ENCODE data around the gene JSRP1. TPM values are rescaled to one million over a fixed set of nuclear protein-coding genes. Genes with fewer than 3 reads are reported as not detected.

JSRP1 gene, protein sequence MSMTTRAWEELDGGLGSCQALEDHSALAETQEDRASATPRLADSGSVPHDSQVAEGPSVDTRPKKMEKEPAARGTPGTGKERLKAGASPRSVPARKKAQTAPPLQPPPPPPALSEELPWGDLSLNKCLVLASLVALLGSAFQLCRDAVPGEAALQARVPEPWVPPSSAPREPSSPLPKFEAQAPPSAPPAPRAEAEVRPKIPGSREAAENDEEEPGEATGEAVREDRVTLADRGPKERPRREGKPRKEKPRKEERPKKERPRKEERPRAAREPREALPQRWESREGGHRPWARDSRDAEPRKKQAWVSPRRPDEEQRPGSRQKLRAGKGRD
- total RNA-seq, result 100 to 1,000 TPM; 107 to 191 (median 162) TPM
- 100 to 1,000 TPM; 110 to 271 (median 130) TPM for polyA plus RNA-seq
- long read RNA-seq, donor 1, transcript JSRP1-201 (7 exons, 1,138 nt), result major isoform, 144 of 200 reads
- long read RNA-seq, donor 1, partial matches to known transcripts, result 42 of 200 reads
- long read RNA-seq, donor 1, other reads (novel, unspliced or antisense), result 14 of 200 reads
- long read RNA-seq, donor 2, transcript JSRP1-201 (7 exons, 1,138 nt), result major isoform, 231 of 335 reads
- long read RNA-seq, donor 2, partial matches to known transcripts, result 43 of 335 reads
- long read RNA-seq, donor 2, other reads (novel, unspliced or antisense), result 61 of 335 reads

DNA sequence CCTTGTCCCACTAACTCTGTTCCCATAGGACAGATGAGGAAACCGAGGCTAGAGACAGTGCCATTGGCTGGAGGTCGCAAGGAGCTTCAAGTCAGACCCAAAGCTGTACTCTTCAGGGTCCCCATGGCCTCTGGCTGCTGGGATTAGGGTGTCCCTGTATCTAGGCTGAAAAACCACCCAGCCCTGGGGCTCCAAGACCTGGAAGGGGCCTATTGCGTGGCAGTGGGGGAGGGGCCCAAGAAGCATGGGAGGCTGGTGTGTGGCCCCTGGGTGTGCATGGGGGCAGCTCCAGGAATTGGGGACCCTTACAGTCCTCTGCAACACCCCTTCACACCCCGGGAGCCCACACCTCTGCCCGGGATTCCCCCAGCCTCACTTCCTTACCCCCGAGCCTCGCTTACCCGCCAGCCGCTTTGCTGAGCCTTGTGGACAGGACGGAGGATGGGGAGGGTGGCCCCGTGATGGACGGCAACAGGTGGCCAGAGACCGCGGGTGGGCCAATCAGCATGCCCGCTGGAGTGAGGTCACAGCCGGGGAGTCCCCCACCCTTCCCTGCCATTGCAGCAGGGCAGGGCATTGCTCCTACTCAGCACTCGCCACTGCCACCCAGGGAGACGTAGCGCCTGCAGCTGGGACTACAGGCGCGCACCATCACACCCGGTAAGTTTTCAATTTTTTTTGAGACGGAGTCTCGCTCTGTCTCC is at the start of gene JSRP1:
Gene JSRP1, minus strand, starts transcription at position 436 of the 704 bp plus-strand sequence. CDS start 1,103 bp downstream, outside the sequence.
- H3K27me3 ChIP-seq (ENCODE audit: insufficient read depth in 3 of 3, low read length in 2 of 3), result peaks cover 0 to 12% (median 0%) of the 10 kb centered on the region in 3 donors
- H3K36me3 ChIP-seq (ENCODE audit: insufficient read depth in 1 of 2, low read depth in 1 of 2), result peaks cover 0 to 28% of the 10 kb centered on the region in 2 donors
- DNase-seq, result peak; percentile 90 to 98
- intact Hi-C loops (cut with DNase I), result loop anchor here in 1 of 2 donors (2.0 kb wide), 1 partner anchor 15 kb away; no protein-coding TSS in a partner anchor
- H3K9me3 ChIP-seq, result no peaks in the 10 kb centered on the region
- peak; percentile 91 to 94 (median 92) for ATAC-seq
- H3K4me3 ChIP-seq, result peak within 1 kb of the TSS; percentile 72
- WGBS, 3 donors, result 24 to 31% (median 29%) methylated on average over 18 to 24 of the region's 24 CpGs
- H3K4me1 ChIP-seq, result peaks cover 19% of the 10 kb centered on the region
- H3K27ac ChIP-seq, result peak within 1 kb of the TSS; percentile 100
- TF ChIP-seq, protein P1, sequence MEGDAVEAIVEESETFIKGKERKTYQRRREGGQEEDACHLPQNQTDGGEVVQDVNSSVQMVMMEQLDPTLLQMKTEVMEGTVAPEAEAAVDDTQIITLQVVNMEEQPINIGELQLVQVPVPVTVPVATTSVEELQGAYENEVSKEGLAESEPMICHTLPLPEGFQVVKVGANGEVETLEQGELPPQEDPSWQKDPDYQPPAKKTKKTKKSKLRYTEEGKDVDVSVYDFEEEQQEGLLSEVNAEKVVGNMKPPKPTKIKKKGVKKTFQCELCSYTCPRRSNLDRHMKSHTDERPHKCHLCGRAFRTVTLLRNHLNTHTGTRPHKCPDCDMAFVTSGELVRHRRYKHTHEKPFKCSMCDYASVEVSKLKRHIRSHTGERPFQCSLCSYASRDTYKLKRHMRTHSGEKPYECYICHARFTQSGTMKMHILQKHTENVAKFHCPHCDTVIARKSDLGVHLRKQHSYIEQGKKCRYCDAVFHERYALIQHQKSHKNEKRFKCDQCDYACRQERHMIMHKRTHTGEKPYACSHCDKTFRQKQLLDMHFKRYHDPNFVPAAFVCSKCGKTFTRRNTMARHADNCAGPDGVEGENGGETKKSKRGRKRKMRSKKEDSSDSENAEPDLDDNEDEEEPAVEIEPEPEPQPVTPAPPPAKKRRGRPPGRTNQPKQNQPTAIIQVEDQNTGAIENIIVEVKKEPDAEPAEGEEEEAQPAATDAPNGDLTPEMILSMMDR (IDR thresholded peaks at IDR 0.05), result peak; percentile 28

DNA sequence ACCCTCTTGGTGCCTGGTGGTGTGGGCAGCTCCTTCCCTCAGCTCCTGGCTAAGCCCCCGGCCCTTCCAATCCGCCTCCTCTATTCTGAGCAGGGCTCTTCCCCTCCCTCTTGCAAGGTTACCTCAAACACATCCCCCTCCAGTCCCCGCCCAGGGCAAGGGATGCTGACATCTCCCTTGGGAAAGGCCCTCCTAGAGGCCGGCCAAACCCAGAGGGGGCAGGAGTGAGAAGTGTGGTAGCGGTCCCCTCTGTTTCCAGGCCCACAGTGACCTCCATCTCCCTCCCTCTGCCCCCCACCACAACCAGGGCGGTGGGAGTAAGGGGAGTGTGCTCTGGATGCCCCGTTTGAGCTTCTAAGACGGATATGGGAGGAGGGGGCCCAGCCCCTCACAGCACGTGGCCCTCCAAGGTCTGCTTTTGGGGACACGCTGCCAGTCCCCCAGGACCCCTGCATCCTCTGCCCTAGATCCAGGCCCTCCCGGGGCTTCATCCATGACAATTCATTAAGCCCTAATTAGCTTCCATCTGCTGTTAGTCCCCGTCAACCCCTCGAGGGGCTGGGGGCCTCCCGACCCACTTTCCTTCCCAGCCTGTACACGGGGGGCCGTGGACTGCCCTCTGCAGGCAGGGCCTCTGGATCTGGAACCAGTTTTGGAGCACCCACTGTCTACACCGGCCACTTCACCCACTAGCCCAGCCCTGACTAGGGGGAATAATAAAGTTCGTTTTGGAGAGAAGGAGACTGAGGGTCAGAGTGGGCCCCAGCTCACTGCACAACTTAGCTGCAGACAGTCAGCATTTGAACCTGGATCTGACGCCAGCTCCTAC is 49.4 kb upstream of the JSRP1 start:
- Histone ChIP-seq H3K4me3 (no peak overlapping the region), H3K36me3 (ENCODE audit: insufficient read depth in 1 of 2, low read depth in 1 of 2) (no peaks in the 10 kb centered on the region), H3K27me3 (ENCODE audit: insufficient read depth in 3 of 3, low read length in 2 of 3) (peaks cover 0 to 16% (median 5%) of the 10 kb centered on the region in 3 donors), H3K4me1 (peaks cover 9% of the 10 kb centered on the region), H3K27ac (no peak overlapping the region), H3K9me3 (no peaks in the 10 kb centered on the region)
- ATAC-seq, result no peak
- intact Hi-C loops (cut with DNase I), result no loop called here
- no peak for DNase-seq
- 74 to 80% (median 76%) methylated on average over 18 to 19 of the region's 19 CpGs for WGBS, 3 donors
- TF ChIP-seq, protein P1 (IDR thresholded peaks at IDR 0.05), result no peak

DNA sequence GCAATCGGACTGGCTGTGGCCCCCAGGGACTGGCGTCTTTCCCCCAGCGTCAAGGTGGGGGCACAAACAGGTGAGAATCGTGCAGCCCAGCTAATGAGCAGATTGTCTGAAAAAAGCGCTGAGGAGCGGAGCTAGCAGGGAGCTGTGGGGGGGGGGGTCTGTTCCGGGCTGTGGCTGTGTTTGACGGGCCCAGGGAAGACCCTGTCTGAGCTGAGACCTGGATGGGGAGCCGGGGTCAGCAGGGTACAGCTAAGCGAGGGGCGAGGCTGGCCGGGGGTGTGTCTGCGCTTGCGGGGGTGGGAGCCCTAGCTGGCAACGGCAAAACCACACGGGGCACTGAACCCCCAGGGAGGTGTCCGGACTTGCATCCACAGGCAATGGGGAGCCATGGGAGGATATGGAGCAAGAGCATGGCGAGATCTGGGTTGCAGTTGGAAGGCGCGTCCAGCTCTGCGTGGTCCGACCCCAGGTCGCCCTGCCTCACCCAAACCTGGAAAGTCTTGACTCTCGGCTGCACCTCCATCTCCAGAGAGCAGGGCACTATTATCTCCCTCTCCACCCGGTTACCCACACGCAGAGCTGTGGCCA is 47.1 kb upstream of the JSRP1 start:
- intact Hi-C loops (cut with DNase I), result no loop called here
- Histone ChIP-seq H3K9me3 (no peaks in the 10 kb centered on the region), H3K27ac (no peak overlapping the region), H3K27me3 (ENCODE audit: insufficient read depth in 3 of 3, low read length in 2 of 3) (peaks cover 0 to 16% (median 4%) of the 10 kb centered on the region in 3 donors), H3K4me3 (no peak overlapping the region), H3K4me1 (peaks cover 9% of the 10 kb centered on the region), H3K36me3 (ENCODE audit: insufficient read depth in 1 of 2, low read depth in 1 of 2) (no peaks in the 10 kb centered on the region)
- 83 to 88% (median 87%) methylated on average over 26 of the region's 26 CpGs for WGBS, 3 donors
- TF ChIP-seq, protein P1 (IDR thresholded peaks at IDR 0.05), result no peak
- DNase-seq (no peak), ATAC-seq (no peak)
